ENCODE results near the gene ANKS1B.

Gene ANKS1B

DNA sequence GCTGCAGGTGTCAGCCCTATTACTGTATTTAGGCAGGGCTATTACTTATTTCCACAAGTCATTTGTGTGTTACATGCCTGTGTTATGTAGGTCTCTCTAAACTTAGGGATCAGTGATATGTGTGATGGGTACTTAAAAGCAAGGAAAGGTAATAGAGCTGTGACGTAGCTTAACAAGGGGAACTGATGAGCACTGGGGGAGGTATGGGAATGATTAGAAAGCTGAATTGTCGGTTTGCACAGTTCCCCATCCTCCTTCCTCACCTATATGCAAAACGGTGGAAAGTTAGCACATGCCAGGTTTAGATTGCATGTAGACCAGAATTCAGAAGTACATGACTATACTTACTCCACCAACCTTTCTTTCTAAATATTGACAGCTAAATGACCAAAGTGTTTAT lies 831.4 kb downstream of the ANKS1B start:
- CTCF ChIA-PET = no interaction called here
- Mint-ChIP-seq H3K4me3 (no peak overlapping the region), H3K4me1 (no peaks in the 10 kb centered on the region), H3K27ac (no peak overlapping the region), H3K27me3 (no peaks in the 10 kb centered on the region), H3K9me3 (no peaks in the 10 kb centered on the region), H3K36me3 (no peaks in the 10 kb centered on the region)
- DNase-seq = no peak

DNA sequence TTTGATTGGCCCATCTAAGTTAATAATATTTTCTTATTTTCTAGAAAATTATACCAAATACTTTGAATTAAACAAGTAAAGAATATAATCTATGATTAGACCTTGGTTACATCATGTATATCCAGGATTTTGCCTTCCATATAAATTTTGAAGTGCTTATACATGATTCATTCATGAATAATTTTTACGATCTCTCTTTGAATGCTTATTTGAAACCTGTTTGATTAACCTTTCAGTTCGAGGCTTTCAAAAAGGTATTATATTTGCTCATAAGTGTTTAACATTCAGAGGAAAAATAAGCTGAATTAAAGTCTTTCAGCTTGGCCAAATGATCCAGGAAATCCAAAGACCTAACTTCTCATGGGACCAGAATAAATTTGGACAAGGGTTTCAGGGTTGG lies 832.4 kb downstream of the ANKS1B start:
- CTCF ChIA-PET = no interaction called here
- H3K9me3 Mint-ChIP-seq = no peaks in the 10 kb centered on the region
- no peak for DNase-seq
- H3K4me1 Mint-ChIP-seq = no peaks in the 10 kb centered on the region
- H3K36me3 Mint-ChIP-seq = no peaks in the 10 kb centered on the region
- H3K4me3 Mint-ChIP-seq = no peak overlapping the region
- H3K27ac Mint-ChIP-seq = no peak overlapping the region
- H3K27me3 Mint-ChIP-seq = no peaks in the 10 kb centered on the region

GRCh38 chr12:99151744-99152143 lies 833.0 kb downstream of the ANKS1B start:
- Mint-ChIP-seq H3K9me3 (no peaks in the 10 kb centered on the region), H3K4me1 (no peaks in the 10 kb centered on the region), H3K27ac (no peak overlapping the region), H3K27me3 (no peaks in the 10 kb centered on the region), H3K36me3 (no peaks in the 10 kb centered on the region), H3K4me3 (no peak overlapping the region)
- CTCF ChIA-PET = no interaction called here
- DNase-seq = no peak

DNA sequence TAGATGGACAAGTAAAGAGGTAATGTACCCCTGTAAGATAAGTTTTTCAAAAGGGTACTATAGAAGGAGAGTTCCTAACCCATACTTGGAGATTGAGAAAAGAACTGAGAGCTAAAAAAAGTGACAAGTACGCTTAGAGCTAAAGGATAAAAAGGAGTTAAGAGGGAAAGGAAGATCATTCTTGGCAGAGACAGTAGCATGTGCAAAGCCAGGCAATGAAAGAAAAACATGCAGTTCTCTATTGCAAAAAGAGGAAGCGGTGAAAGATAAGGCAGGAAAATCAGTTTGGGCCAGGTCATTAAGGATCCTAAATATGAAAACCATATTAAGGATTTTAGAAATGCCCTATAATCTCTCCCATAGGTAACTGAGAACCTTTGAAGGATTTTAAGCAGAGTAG lies 837.6 kb downstream of the ANKS1B start:
- Mint-ChIP-seq H3K27me3 (no peaks in the 10 kb centered on the region), H3K27ac (no peak overlapping the region), H3K4me1 (no peaks in the 10 kb centered on the region), H3K4me3 (no peak overlapping the region), H3K36me3 (no peaks in the 10 kb centered on the region), H3K9me3 (peaks cover 5% of the 10 kb centered on the region)
- DNase-seq = no peak
- CTCF ChIA-PET = no interaction called here

- DNase-seq = no peak
- peaks cover 5% of the 10 kb centered on the region for H3K9me3 Mint-ChIP-seq
- no peaks in the 10 kb centered on the region for H3K4me1 Mint-ChIP-seq
- no peaks in the 10 kb centered on the region for H3K27me3 Mint-ChIP-seq
- no peak overlapping the region for H3K4me3 Mint-ChIP-seq
- no peaks in the 10 kb centered on the region for H3K36me3 Mint-ChIP-seq
- no peak overlapping the region for H3K27ac Mint-ChIP-seq
- CTCF ChIA-PET = no interaction called here
Measured at GRCh38 chr12:99146730-99147129, 838.0 kb downstream of the ANKS1B start.

- H3K27ac Mint-ChIP-seq = no peak overlapping the region
- no peak for DNase-seq
- CTCF ChIA-PET = interaction anchor here (0.5 kb wide), 1 partner anchor 11 kb away, joined by 3 read pairs; no protein-coding TSS in a partner anchor
- no peaks in the 10 kb centered on the region for H3K4me1 Mint-ChIP-seq
- H3K4me3 Mint-ChIP-seq = no peak overlapping the region
- H3K9me3 Mint-ChIP-seq = peaks cover 8% of the 10 kb centered on the region
- H3K36me3 Mint-ChIP-seq = no peaks in the 10 kb centered on the region
- no peaks in the 10 kb centered on the region for H3K27me3 Mint-ChIP-seq
Measured at GRCh38 chr12:99146185-99146584, 838.6 kb downstream of the ANKS1B start.

GRCh38 chr12:99142651-99143050 lies 842.1 kb downstream of the ANKS1B start:
- CTCF ChIA-PET = no interaction called here
- peaks cover 10% of the 10 kb centered on the region for H3K9me3 Mint-ChIP-seq
- H3K4me3 Mint-ChIP-seq = no peak overlapping the region
- no peaks in the 10 kb centered on the region for H3K27me3 Mint-ChIP-seq
- H3K4me1 Mint-ChIP-seq = no peaks in the 10 kb centered on the region
- H3K36me3 Mint-ChIP-seq = no peaks in the 10 kb centered on the region
- DNase-seq = no peak
- no peak overlapping the region for H3K27ac Mint-ChIP-seq

GRCh38 chr12:99140017-99140720 lies 844.6 kb downstream of the ANKS1B start:
- no peaks in the 10 kb centered on the region for H3K4me1 Mint-ChIP-seq
- CTCF ChIA-PET = no interaction called here
- no peaks in the 10 kb centered on the region for H3K36me3 Mint-ChIP-seq
- H3K4me3 Mint-ChIP-seq = no peak overlapping the region
- no peak for DNase-seq
- H3K27me3 Mint-ChIP-seq = no peaks in the 10 kb centered on the region
- no peak overlapping the region for H3K27ac Mint-ChIP-seq
- H3K9me3 Mint-ChIP-seq = peaks cover 10% of the 10 kb centered on the region

- H3K36me3 Mint-ChIP-seq = no peaks in the 10 kb centered on the region
- no peak overlapping the region for H3K27ac Mint-ChIP-seq
- no peak overlapping the region for H3K4me3 Mint-ChIP-seq
- CTCF ChIA-PET = no interaction called here
- peaks cover 5% of the 10 kb centered on the region for H3K9me3 Mint-ChIP-seq
- no peaks in the 10 kb centered on the region for H3K27me3 Mint-ChIP-seq
- DNase-seq = no peak
- no peaks in the 10 kb centered on the region for H3K4me1 Mint-ChIP-seq
Measured at GRCh38 chr12:99138393-99138792, 846.3 kb downstream of the ANKS1B start.

DNA sequence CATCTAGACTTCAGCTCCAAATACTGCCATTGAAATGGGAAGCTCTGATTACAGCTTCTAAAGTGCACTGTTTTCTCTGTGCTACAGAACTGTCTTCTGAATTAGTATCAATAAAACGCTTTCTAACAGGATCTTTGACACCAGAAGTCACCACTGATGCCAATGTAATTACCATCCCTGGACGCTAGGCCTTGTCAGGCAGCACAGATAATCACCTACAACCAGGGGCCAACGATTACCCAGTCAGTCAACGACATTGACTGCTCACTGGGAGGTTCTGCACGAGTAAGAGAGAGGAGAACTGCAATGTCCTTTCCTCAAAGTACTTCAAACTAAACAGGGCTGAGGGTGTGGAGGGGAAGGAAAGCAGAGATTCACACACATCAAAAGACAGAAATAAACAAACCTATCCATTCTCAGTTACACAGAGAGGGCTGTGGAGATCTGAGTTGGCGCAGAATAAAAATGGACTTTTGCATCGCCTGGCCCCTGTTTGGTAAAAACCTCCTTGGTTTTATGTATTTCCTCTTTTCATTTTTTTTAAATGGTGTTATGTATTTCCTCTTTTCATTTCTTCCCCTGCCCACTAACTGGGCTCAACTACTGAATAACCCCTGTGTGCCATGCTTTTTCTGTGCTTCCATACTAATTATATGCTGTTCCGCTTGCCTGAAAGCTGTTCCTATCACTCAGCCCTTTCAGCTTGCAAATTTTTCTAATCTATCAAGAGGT lies 847.4 kb downstream of the ANKS1B start:
- Mint-ChIP-seq H3K36me3 (no peaks in the 10 kb centered on the region), H3K4me3 (no peak overlapping the region), H3K27ac (no peak overlapping the region), H3K9me3 (peaks cover 5% of the 10 kb centered on the region), H3K27me3 (no peaks in the 10 kb centered on the region), H3K4me1 (no peaks in the 10 kb centered on the region)
- CTCF ChIA-PET = no interaction called here
- DNase-seq = no peak

DNA sequence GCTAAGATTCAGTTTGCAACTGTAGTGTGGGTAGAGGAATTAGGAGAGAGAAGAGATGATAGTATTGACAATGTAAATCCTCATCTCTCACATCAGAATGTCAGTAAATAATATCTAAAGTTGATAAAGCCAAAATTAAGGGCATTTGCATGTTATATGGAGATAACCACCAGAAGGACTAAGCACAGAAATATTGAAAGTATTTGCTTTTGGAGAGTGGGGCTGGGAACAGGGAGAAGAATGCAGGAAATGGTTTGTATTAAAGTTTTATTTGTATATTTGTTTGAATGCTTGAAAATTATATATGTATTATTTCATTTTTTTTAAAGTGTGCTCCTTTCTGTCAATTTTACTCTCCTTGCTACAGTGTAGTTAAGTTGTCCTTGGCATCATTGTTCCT lies 848.2 kb downstream of the ANKS1B start:
- peaks cover 4% of the 10 kb centered on the region for H3K9me3 Mint-ChIP-seq
- H3K4me1 Mint-ChIP-seq = no peaks in the 10 kb centered on the region
- no peaks in the 10 kb centered on the region for H3K36me3 Mint-ChIP-seq
- no peak overlapping the region for H3K4me3 Mint-ChIP-seq
- CTCF ChIA-PET = no interaction called here
- H3K27me3 Mint-ChIP-seq = no peaks in the 10 kb centered on the region
- H3K27ac Mint-ChIP-seq = no peak overlapping the region
- DNase-seq = no peak

- Mint-ChIP-seq H3K36me3 (no peaks in the 10 kb centered on the region), H3K27ac (no peak overlapping the region), H3K27me3 (no peaks in the 10 kb centered on the region), H3K4me1 (no peaks in the 10 kb centered on the region), H3K9me3 (no peaks in the 10 kb centered on the region), H3K4me3 (no peak overlapping the region)
- CTCF ChIA-PET = interaction anchor here (1.1 kb wide), 1 partner anchor 11 kb away, joined by 3 read pairs; no protein-coding TSS in a partner anchor
- no peak for DNase-seq
Measured at GRCh38 chr12:99135376-99135775, 849.4 kb downstream of the ANKS1B start.

DNA sequence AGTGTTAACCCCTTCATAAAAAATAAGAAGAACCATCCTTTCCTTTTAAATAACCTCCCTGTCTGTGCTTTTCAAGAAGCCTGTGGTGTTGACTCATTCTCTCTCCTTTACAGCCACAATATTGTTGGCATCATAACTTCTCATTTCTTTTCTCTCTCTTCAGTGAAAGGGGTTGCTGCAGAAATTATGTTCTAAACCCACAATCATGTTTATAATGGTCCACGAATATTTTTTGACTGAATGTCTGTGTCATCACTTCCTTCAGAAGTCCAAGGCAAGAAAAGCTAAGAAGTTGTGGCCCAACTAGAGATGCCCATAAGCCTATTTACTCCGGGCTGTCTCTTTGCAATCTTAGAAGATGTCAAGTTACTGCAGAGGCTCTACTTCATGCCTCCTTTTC lies 851.3 kb downstream of the ANKS1B start:
- H3K9me3 Mint-ChIP-seq = no peaks in the 10 kb centered on the region
- H3K4me1 Mint-ChIP-seq = no peaks in the 10 kb centered on the region
- H3K4me3 Mint-ChIP-seq = no peak overlapping the region
- no peak overlapping the region for H3K27ac Mint-ChIP-seq
- CTCF ChIA-PET = no interaction called here
- H3K36me3 Mint-ChIP-seq = no peaks in the 10 kb centered on the region
- DNase-seq = no peak
- no peaks in the 10 kb centered on the region for H3K27me3 Mint-ChIP-seq

- Mint-ChIP-seq H3K4me1 (no peaks in the 10 kb centered on the region), H3K36me3 (no peaks in the 10 kb centered on the region), H3K27ac (no peak overlapping the region), H3K27me3 (no peaks in the 10 kb centered on the region), H3K9me3 (no peaks in the 10 kb centered on the region), H3K4me3 (no peak overlapping the region)
- DNase-seq = no peak
- CTCF ChIA-PET = no interaction called here
Measured at GRCh38 chr12:99131751-99132199, 853.0 kb downstream of the ANKS1B start.

DNA sequence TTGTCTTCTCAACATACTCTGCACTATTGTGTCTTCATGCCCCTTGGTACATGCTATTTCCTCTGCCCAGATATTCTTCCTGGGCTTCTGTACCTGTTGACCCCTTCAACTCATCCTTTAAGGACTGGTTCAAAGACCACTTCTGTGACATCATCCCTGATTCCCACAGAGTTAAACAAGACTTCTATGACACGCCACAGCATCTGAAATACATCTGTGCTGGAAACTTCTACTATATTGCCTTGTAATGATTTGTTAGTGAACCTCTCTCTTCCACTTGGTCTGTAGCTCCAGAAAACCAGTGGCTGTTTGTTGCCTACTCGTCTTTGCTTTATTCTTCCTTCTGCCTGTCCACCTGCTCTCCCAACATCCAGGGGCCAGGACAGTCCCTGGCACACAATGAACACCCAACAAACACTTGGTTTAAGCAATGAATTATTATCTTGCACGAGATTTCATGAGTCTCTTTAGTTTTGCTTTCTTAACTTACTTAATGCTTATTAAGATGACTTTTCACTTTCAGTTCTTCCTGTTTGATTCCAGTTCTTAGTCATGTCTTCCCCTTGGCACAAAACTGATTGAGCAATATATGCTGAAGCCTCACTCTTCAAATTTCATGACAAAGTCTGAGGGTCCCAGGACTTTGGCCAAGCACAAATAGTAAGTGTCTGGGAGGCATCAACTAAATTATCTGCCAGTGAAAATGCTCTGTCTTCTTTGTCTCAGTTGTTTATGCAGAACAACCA lies 853.8 kb downstream of the ANKS1B start:
- DNase-seq = no peak
- no peak overlapping the region for H3K27ac Mint-ChIP-seq
- no peak overlapping the region for H3K4me3 Mint-ChIP-seq
- no peaks in the 10 kb centered on the region for H3K27me3 Mint-ChIP-seq
- H3K36me3 Mint-ChIP-seq = no peaks in the 10 kb centered on the region
- no peaks in the 10 kb centered on the region for H3K4me1 Mint-ChIP-seq
- no peaks in the 10 kb centered on the region for H3K9me3 Mint-ChIP-seq
- CTCF ChIA-PET = no interaction called here

All from activated naive CD4-positive, alpha-beta T cell treated with anti-CD3 and anti-CD28 coated beads, Interleukin-2, amount 10 ng/mL, durations not matched to agents 7 days and 5 days (primary cell).